ELF-1 (cell line): ENCODE results near the gene TMC4.

Source experiments
- DNase-seq: peaks from one replicate; pipeline ENCODE4 v3.0.0-alpha.2; 2016; ENCODE audit warnings: low read depth, low spot score

The TMC4 gene

GRCh38 chr19:54133312-54133956 lies 39.5 kb downstream of the TMC4 start:
- DNase-seq = no peak

GRCh38 chr19:54129617-54129996 lies 43.4 kb downstream of the TMC4 start:
- DNase-seq = no peak

GRCh38 chr19:54128796-54129616 lies 44.0 kb downstream of the TMC4 start:
- no peak for DNase-seq

- no peak for DNase-seq
Measured at GRCh38 chr19:54128441-54128725, 44.6 kb downstream of the TMC4 start.

- no peak for DNase-seq
Measured at GRCh38 chr19:54127688-54128440, 45.1 kb downstream of the TMC4 start.

GRCh38 chr19:54125713-54126112 lies 47.2 kb downstream of the TMC4 start:
- DNase-seq = no peak

GRCh38 chr19:54124393-54124792 lies 48.6 kb downstream of the TMC4 start:
- DNase-seq = no peak

- no peak for DNase-seq
Measured at GRCh38 chr19:54123682-54124081, 49.3 kb downstream of the TMC4 start.

- DNase-seq = no peak
Measured at GRCh38 chr19:54121259-54121658, 51.7 kb downstream of the TMC4 start.

- peak; percentile 98 for DNase-seq
Measured at GRCh38 chr19:54115109-54116063, 57.6 kb downstream of the TMC4 start, which contains the start of the genes PRPF31 and TFPT. TSS of gene PRPF31 (plus strand) at chr19:54115754. CDS start at chr19:54118279, 2,525 bp downstream. TSS of gene TFPT (minus strand) at chr19:54115657. CDS start at chr19:54115269, 388 bp downstream.

- peak; percentile 57 for DNase-seq
Measured at GRCh38 chr19:54114340-54115108, 58.4 kb downstream of the TMC4 start.
